ENCODE measurements around the gene TTLL6. TPM values are rescaled to one million over a fixed set of nuclear protein-coding genes. Genes with fewer than 3 reads are reported as not detected.

Gene TTLL6
- total and polyA plus RNA-seq, 2 donors from 2014 or later, result 2.3 to 4.2 TPM

- Histone ChIP-seq H3K36me3 (ENCODE audit: control insufficient read depth in 2 of 3, insufficient read depth in 3 of 3, low read length in 3 of 3) (peaks cover 2 to 55% (median 33%) of the 10 kb centered on the region in 3 donors), H3K4me1 (ENCODE audit: control insufficient read depth in 2 of 3, insufficient read depth in 2 of 3, low read depth in 1 of 3, low read length in 3 of 3) (no peaks in the 10 kb centered on the region), H3K9ac (ENCODE audit: low read length in 3 of 3) (no peak overlapping the region), H3K9me3 (ENCODE audit: control insufficient read depth in 2 of 3, insufficient read depth in 1 of 3, low read length in 3 of 3) (no peaks in the 10 kb centered on the region), H3K4me3 (ENCODE audit: low read length in 3 of 3) (no peak overlapping the region), H3K27ac (ENCODE audit: low read depth in 2 of 2, low read length in 2 of 2) (no peak overlapping the region), H3K27me3 (ENCODE audit: control insufficient read depth, insufficient read depth, low read length) (no peaks in the 10 kb centered on the region)
- DNase-seq (no peak), FAIRE-seq (no peak)
- TF ChIP-seq CTCF (IDR thresholded peaks at IDR 0.05; ENCODE audit: borderline replicate concordance, extremely low read depth, insufficient read depth), result no peak
- intact Hi-C loops (cut with DNase I), result no loop called here
Observed at GRCh38 chr17:48856122-48856821, 39.2 kb upstream of the TTLL6 start.

GRCh38 chr17:48854774-48855476, 37.9 kb upstream of the TTLL6 start:
- TF ChIP-seq CTCF (IDR thresholded peaks at IDR 0.05; ENCODE audit: borderline replicate concordance, extremely low read depth, insufficient read depth), result no peak
- no peak overlapping the region for H3K27ac ChIP-seq (ENCODE audit: low read depth in 2 of 2, low read length in 2 of 2)
- H3K27me3 ChIP-seq (ENCODE audit: control insufficient read depth, insufficient read depth, low read length), result no peaks in the 10 kb centered on the region
- H3K4me1 ChIP-seq (ENCODE audit: control insufficient read depth in 2 of 3, insufficient read depth in 2 of 3, low read depth in 1 of 3, low read length in 3 of 3), result no peaks in the 10 kb centered on the region
- no peak overlapping the region for H3K9ac ChIP-seq (ENCODE audit: low read length in 3 of 3)
- intact Hi-C loops (cut with DNase I), result no loop called here
- no peak overlapping the region for H3K4me3 ChIP-seq (ENCODE audit: low read length in 3 of 3)
- DNase-seq, result no peak
- no peak for FAIRE-seq
- H3K36me3 ChIP-seq (ENCODE audit: control insufficient read depth in 2 of 3, insufficient read depth in 3 of 3, low read length in 3 of 3), result peaks cover 2 to 49% (median 31%) of the 10 kb centered on the region in 3 donors
- no peaks in the 10 kb centered on the region for H3K9me3 ChIP-seq (ENCODE audit: control insufficient read depth in 2 of 3, insufficient read depth in 1 of 3, low read length in 3 of 3)

- FAIRE-seq, result no peak
Observed at GRCh38 chr17:48850792-48851323, 33.8 kb upstream of the TTLL6 start.

More at GRCh38 chr17:48850792-48851323, 33.8 kb upstream of the TTLL6 start:
- no peak for TF ChIP-seq CTCF (IDR thresholded peaks at IDR 0.05; ENCODE audit: borderline replicate concordance, extremely low read depth, insufficient read depth)
- no peak overlapping the region for H3K9ac ChIP-seq (ENCODE audit: low read length in 3 of 3)
- no peaks in the 10 kb centered on the region for H3K9me3 ChIP-seq (ENCODE audit: control insufficient read depth in 2 of 3, insufficient read depth in 1 of 3, low read length in 3 of 3)
- intact Hi-C loops (cut with DNase I), result no loop called here
- H3K36me3 ChIP-seq (ENCODE audit: control insufficient read depth in 2 of 3, insufficient read depth in 3 of 3, low read length in 3 of 3), result peaks cover 2 to 58% (median 45%) of the 10 kb centered on the region in 3 donors
- no peaks in the 10 kb centered on the region for H3K27me3 ChIP-seq (ENCODE audit: control insufficient read depth, insufficient read depth, low read length)
- H3K4me3 ChIP-seq (ENCODE audit: low read length in 3 of 3), result no peak overlapping the region
- DNase-seq, result no peak
- H3K27ac ChIP-seq (ENCODE audit: low read depth in 2 of 2, low read length in 2 of 2), result no peak overlapping the region
- no peaks in the 10 kb centered on the region for H3K4me1 ChIP-seq (ENCODE audit: control insufficient read depth in 2 of 3, insufficient read depth in 2 of 3, low read depth in 1 of 3, low read length in 3 of 3)
